Endothelial cell of umbilical vein (primary cell): ENCODE data around the gene CADPS. TPM values are rescaled to one million over a fixed set of nuclear protein-coding genes. Genes with fewer than 3 reads are reported as not detected.

Experiments used
- BruUV-seq: library from RNA; stranded (reverse); fragments of 400-500 nt; replicated peaks from 2 replicates; lab custom pipeline; 2021; lab: Mats Ljungman, UMichigan
- CTCF ChIA-PET: fragments of 300-600, 350-600 bp; sonication (Branson Sonifier 250); formaldehyde crosslinking; loops from one replicate; lab custom pipeline; 2021; ENCODE audit warnings: antibody characterized with exemption, inconsistent platforms; lab: Charles Lee
- POLR2A ChIA-PET: fragments of 300-600, 350-600 bp; sonication (Branson Sonifier 250); formaldehyde crosslinking; loops from one replicate; lab custom pipeline; 2021; ENCODE audit warnings: antibody characterized with exemption, inconsistent platforms; lab: Charles Lee
- DNase-seq: peaks from one replicate; pipeline ENCODE4 v3.0.0-alpha.2; 2011; ENCODE audit warnings: low read depth, low spot score
- FAIRE-seq: peaks from 2 replicates; lab custom pipeline; 2011; peaks lifted over from hg19 to GRCh38; lab: Jason Lieb, UNC
- H2AFZ ChIP-seq: 2 replicates; pipeline ENCODE4 v1.6.0; 2012; ENCODE audit warnings: low read depth, low read length, control low read depth, inconsistent platforms
- H3K27ac ChIP-seq: 2 replicates; pipeline ENCODE4 v1.5.1; 2011; ENCODE audit warnings: low read depth, mild to moderate bottlenecking, control low read depth, low read length, moderate library complexity; ENCODE audit not compliant: insufficient read depth
- H3K27me3 ChIP-seq, 2 experiments: 2 replicates each; pipeline versions ENCODE4 v1.6.0 to v1.6.1; 2011; ENCODE audit warnings: low read length in 2 of 2, mixed read lengths in 1 of 2; ENCODE audit not compliant: control insufficient read depth in 2 of 2, insufficient read depth in 2 of 2
- H3K36me3 ChIP-seq, 2 experiments: 2 replicates in 1 of 2; 3 replicates in 1 of 2; pipeline ENCODE4 v1.5.1; 2011; ENCODE audit warnings: low read length in 2 of 2, mild to moderate bottlenecking in 1 of 2, moderate library complexity in 1 of 2; ENCODE audit not compliant: control insufficient read depth in 2 of 2, insufficient read depth in 2 of 2; ENCODE audit errors: extremely low read depth in 1 of 2
- H3K4me1 ChIP-seq: 3 replicates; pipeline ENCODE4 v1.5.1; 2011; ENCODE audit warnings: mild to moderate bottlenecking, low read length; ENCODE audit not compliant: control insufficient read depth, insufficient read depth; ENCODE audit errors: extremely low read depth
- H3K4me2 ChIP-seq: 2 replicates; pipeline ENCODE4 v1.6.1; 2011; ENCODE audit warnings: low read length, control low read depth, mixed read lengths; ENCODE audit not compliant: insufficient read depth
- H3K4me3 ChIP-seq, 3 experiments: fragments of 200-600 bp in 1 of 3; sonication (generic), shearing (Covaris generic) in 1 of 3; replicated peaks in 1 of 3; 2 replicates each; pipeline ENCODE4 v1.5.1; 2011 to 2016; ENCODE audit warnings: control low read depth in 3 of 3, low read length in 3 of 3, mild to moderate bottlenecking in 2 of 3, inconsistent platforms in 1 of 3, low read depth in 1 of 3, moderate library complexity in 1 of 3; ENCODE audit not compliant: insufficient read depth in 1 of 3
- H3K79me2 ChIP-seq: 2 replicates; pipeline ENCODE4 v1.6.0; 2012; ENCODE audit warnings: low read length, inconsistent platforms; ENCODE audit not compliant: control insufficient read depth, insufficient read depth
- H3K9ac ChIP-seq: replicated peaks from 2 replicates; pipeline ENCODE3; 2011; ENCODE audit warnings: low read length, control low read depth; ENCODE audit not compliant: insufficient read depth; ENCODE audit errors: extremely low read depth
- H3K9me1 ChIP-seq: replicated peaks from 3 replicates; pipeline ENCODE4 v1.6.0; 2011; ENCODE audit warnings: mild to moderate bottlenecking, low read length; ENCODE audit not compliant: control insufficient read depth, insufficient read depth; ENCODE audit errors: extremely low read depth
- H3K9me3 ChIP-seq: replicated peaks from 2 replicates; pipeline ENCODE4 v1.5.1; 2012; ENCODE audit warnings: low read length, inconsistent platforms; ENCODE audit not compliant: control insufficient read depth, insufficient read depth
- H4K20me1 ChIP-seq: replicated peaks from 2 replicates; pipeline ENCODE3; 2011; ENCODE audit warnings: mild to moderate bottlenecking, low read length; ENCODE audit not compliant: control insufficient read depth, insufficient read depth; ENCODE audit errors: extremely low read depth
- EZH2 ChIP-seq: IDR thresholded peaks from 2 replicates; pipeline ENCODE4 v1.6.1; 2012; ENCODE audit warnings: borderline replicate concordance, low read depth, mild to moderate bottlenecking, moderate library complexity, low read length, inconsistent platforms; ENCODE audit not compliant: severe bottlenecking
- FOS ChIP-seq: IDR thresholded peaks from 2 replicates; pipeline ENCODE4 v1.6.1; 2011; ENCODE audit warnings: mild to moderate bottlenecking, low read length, moderate library complexity, borderline replicate concordance; ENCODE audit not compliant: insufficient read depth
- MYC ChIP-seq: IDR thresholded peaks from one replicate; pipeline ENCODE4 v1.6.1; 2011; ENCODE audit warnings: mild to moderate bottlenecking, low read depth, low read length
- dilution Hi-C: fragments of 300-500 bp; cut with MboI; formaldehyde crosslinking; loops from one replicate; pipeline ENCODE4 v1.15.0; 2019; ENCODE audit warnings: low sequenced_read_pairs; ENCODE audit not compliant: extremely low pct_ligation_motif_present
- intact Hi-C: fragments of 100-400 bp; cut with micrococcal nuclease; formaldehyde crosslinking; loops from one replicate; pipeline ENCODE4 v1.10.0; 2022
- polyA plus RNA-seq, 4 experiments: library from polyadenylated mRNA; depleted of rRNA in 3 of 4; stranded (reverse) in 3 of 4; unstranded in 1 of 4; fragments of >200 nt; gene quantifications; 2 replicates each; pipeline versions ENCODE4 v1.2.1 to v1.2.3, GENCODE V29; 2011 to 2012; ENCODE audit warnings: missing spikeins in 1 of 4
- total RNA-seq: library from RNA; stranded (reverse); gene quantifications from 2 replicates; pipeline ENCODE4 v1.2.3, GENCODE V29; 2021

The CADPS gene
- total and polyA plus RNA-seq, 2 donors (not counting 3 experiments of a cell fraction or from before 2014, with no cell fraction given), result not detected

GRCh38 chr3:62737449-62737848 is 137.8 kb downstream of the CADPS start:
- no peak overlapping the region for H3K4me2 ChIP-seq
- intact Hi-C loops, result no loop called here
- no peak overlapping the region for H3K27ac ChIP-seq
- FAIRE-seq, result no peak
- H3K9me1 ChIP-seq, result no peaks in the 10 kb centered on the region
- POLR2A ChIA-PET, result no interaction called here
- BruUV-seq, result no TSS peak
- no peak overlapping the region for H3K9ac ChIP-seq
- no peaks in the 10 kb centered on the region for H3K4me1 ChIP-seq
- no peak for DNase-seq
- no peaks in the 10 kb centered on the region for H3K36me3 ChIP-seq
- H3K79me2 ChIP-seq, result no peaks in the 10 kb centered on the region
- dilution Hi-C loops, result no loop called here
- CTCF ChIA-PET, result no interaction called here
- TF ChIP-seq FOS (no peak), EZH2 (no peak)
- no peaks in the 10 kb centered on the region for H4K20me1 ChIP-seq
- H3K4me3 ChIP-seq, result no peak overlapping the region
- H3K9me3 ChIP-seq, result no peaks in the 10 kb centered on the region
- H3K27me3 ChIP-seq, result no peaks in the 10 kb centered on the region
- no peak overlapping the region for H2AFZ ChIP-seq

- CTCF ChIA-PET, result interaction anchor here (1.1 kb wide), 1 partner anchor 12 kb away, joined by 3 read pairs; no protein-coding TSS in a partner anchor
- dilution Hi-C loops, result no loop called here
- no peak overlapping the region for H3K4me3 ChIP-seq
Observed at GRCh38 chr3:62735510-62735909, 139.7 kb downstream of the CADPS start.

More at GRCh38 chr3:62735510-62735909, 139.7 kb downstream of the CADPS start:
- Histone ChIP-seq H3K9me1 (no peaks in the 10 kb centered on the region), H3K9me3 (no peaks in the 10 kb centered on the region), H3K4me1 (no peaks in the 10 kb centered on the region), H3K27me3 (no peaks in the 10 kb centered on the region), H3K4me2 (no peak overlapping the region), H3K9ac (no peak overlapping the region), H2AFZ (no peak overlapping the region), H3K27ac (no peak overlapping the region), H4K20me1 (no peaks in the 10 kb centered on the region), H3K36me3 (no peaks in the 10 kb centered on the region), H3K79me2 (no peaks in the 10 kb centered on the region)
- intact Hi-C loops, result no loop called here
- DNase-seq (no peak), FAIRE-seq (no peak)
- TF ChIP-seq FOS (no peak), MYC (no peak)
- POLR2A ChIA-PET, result interaction anchor here (0.5 kb wide), 1 partner anchor 315 kb away, joined by 6 read pairs; no protein-coding TSS in a partner anchor
- BruUV-seq, result no TSS peak
